Loucy (cell line): ENCODE results near the gene FMO1.
"Not testable (repeated sequence)": the region's sequence is repeated elsewhere in the genome, so short reads cannot be mapped to it uniquely, and the experiment has no call there.

Source experiments
- H2AFZ ChIP-seq: fragments of 200-600 bp; sonication (generic); 2 replicates; pipeline ENCODE4 v1.6.0; 2016; ENCODE audit warnings: antibody characterized with exemption, mild to moderate bottlenecking, low read length, moderate library complexity
- H3F3A ChIP-seq: fragments of 200-600 bp; 2 replicates; pipeline ENCODE4 v1.6.0; 2016; ENCODE audit warnings: antibody characterized with exemption, low read depth, mild to moderate bottlenecking
- H3K27me3 ChIP-seq: fragments of 200-600 bp; sonication (generic); 2 replicates; pipeline ENCODE4 v1.6.1; 2014; ENCODE audit warnings: low read length, mild to moderate bottlenecking; ENCODE audit not compliant: insufficient read depth, poor library complexity, severe bottlenecking
- H3K36me3 ChIP-seq: fragments of 200-600 bp; sonication (generic); 2 replicates; pipeline ENCODE4 v1.6.1; 2016; ENCODE audit warnings: low read length; ENCODE audit not compliant: insufficient read depth
- H3K4me1 ChIP-seq: fragments of 200-600 bp; sonication (generic); 2 replicates; pipeline ENCODE4 v1.5.1; 2014; ENCODE audit warnings: low read length, mild to moderate bottlenecking; ENCODE audit not compliant: insufficient read depth, poor library complexity, severe bottlenecking
- H3K4me2 ChIP-seq: fragments of 200-600 bp; sonication (generic); 2 replicates; pipeline ENCODE4 v1.6.0; 2014; ENCODE audit warnings: antibody characterized with exemption, low read length, low read depth, mild to moderate bottlenecking; ENCODE audit not compliant: poor library complexity, severe bottlenecking
- H3K4me3 ChIP-seq: fragments of 200-600 bp; sonication (generic); 2 replicates; pipeline ENCODE4 v1.5.1; 2014; ENCODE audit warnings: low read length, mild to moderate bottlenecking, mixed read lengths; ENCODE audit not compliant: poor library complexity, severe bottlenecking
- H3K79me2 ChIP-seq: fragments of 200-600 bp; sonication (generic); 2 replicates; pipeline ENCODE4 v1.6.1; 2014; ENCODE audit warnings: low read length; ENCODE audit not compliant: insufficient read depth
- H3K9ac ChIP-seq: fragments of 200-600 bp; sonication (generic); 2 replicates; pipeline ENCODE4 v1.6.0; 2014; ENCODE audit warnings: mild to moderate bottlenecking, low read depth, low read length, moderate library complexity; ENCODE audit not compliant: poor library complexity, severe bottlenecking
- H3K9me2 ChIP-seq: fragments of 200-600 bp; sonication (generic); replicated peaks from 2 replicates; pipeline ENCODE4 v1.6.1; 2016; ENCODE audit warnings: low read depth, low read length, mixed read lengths
- H3K9me3 ChIP-seq: fragments of 200-600 bp; sonication (generic); 2 replicates; pipeline ENCODE4 v1.6.1; 2014; ENCODE audit warnings: mild to moderate bottlenecking, antibody characterized with exemption, low read length, low read depth; ENCODE audit not compliant: insufficient read depth
- H4K20me1 ChIP-seq: fragments of 200-600 bp; sonication (generic); 2 replicates; pipeline ENCODE4 v1.6.0; 2014; ENCODE audit warnings: antibody characterized with exemption, low read length, mild to moderate bottlenecking; ENCODE audit not compliant: insufficient read depth, poor library complexity, severe bottlenecking
- CTCF ChIP-seq: fragments of 200-600 bp; sonication (generic); conservative IDR thresholded peaks from 2 replicates; pipeline ENCODE4 v1.5.1; 2014; ENCODE audit warnings: mild to moderate bottlenecking, antibody characterized with exemption, low read length
- EZH2phosphoT487 ChIP-seq: fragments of 200-600 bp; IDR thresholded peaks from 2 replicates; pipeline ENCODE4 v1.6.1; 2018; ENCODE audit warnings: antibody characterized with exemption, mild to moderate bottlenecking, moderate library complexity, borderline replicate concordance

The FMO1 gene

GRCh38 chr1:171220581-171221054, 27.7 kb upstream of the FMO1 start:
- Histone ChIP-seq H3K79me2 (no peaks in the 10 kb centered on the region), H3K9me2 (no peaks in the 10 kb centered on the region), H3K4me1 (no peaks in the 10 kb centered on the region), H3K4me2 (no peak overlapping the region), H3K9me3 (no peaks in the 10 kb centered on the region), H4K20me1 (no peaks in the 10 kb centered on the region), H3K9ac (no peak overlapping the region), H3F3A (no peaks in the 10 kb centered on the region), H3K36me3 (no peaks in the 10 kb centered on the region), H3K4me3 (no peak overlapping the region), H3K27me3 (no peaks in the 10 kb centered on the region), H2AFZ (no peak overlapping the region)
- no peak for TF ChIP-seq CTCF
- TF ChIP-seq EZH2phosphoT487 = no peak

GRCh38 chr1:171221665-171222591, 26.4 kb upstream of the FMO1 start:
- no peak overlapping the region for H3K9ac ChIP-seq
- TF ChIP-seq EZH2phosphoT487 = no peak
- TF ChIP-seq CTCF = no peak
- no peak overlapping the region for H2AFZ ChIP-seq
- no peaks in the 10 kb centered on the region for H3K9me2 ChIP-seq
- no peak overlapping the region for H3K4me3 ChIP-seq
- H4K20me1 ChIP-seq = no peaks in the 10 kb centered on the region
- no peaks in the 10 kb centered on the region for H3K4me1 ChIP-seq
- no peaks in the 10 kb centered on the region for H3K27me3 ChIP-seq
- H3K9me3 ChIP-seq = no peaks in the 10 kb centered on the region
- no peaks in the 10 kb centered on the region for H3F3A ChIP-seq
- H3K36me3 ChIP-seq = no peaks in the 10 kb centered on the region
- H3K4me2 ChIP-seq = no peak overlapping the region
- no peaks in the 10 kb centered on the region for H3K79me2 ChIP-seq

- H3F3A ChIP-seq = no peaks in the 10 kb centered on the region
- no peaks in the 10 kb centered on the region for H3K9me2 ChIP-seq
- H2AFZ ChIP-seq = no peak overlapping the region
- no peaks in the 10 kb centered on the region for H3K36me3 ChIP-seq
- H3K4me2 ChIP-seq = no peak overlapping the region
- H3K9ac ChIP-seq = no peak overlapping the region
- TF ChIP-seq EZH2phosphoT487 (no peak), CTCF (no peak)
- no peaks in the 10 kb centered on the region for H3K4me1 ChIP-seq
- no peaks in the 10 kb centered on the region for H3K79me2 ChIP-seq
- no peak overlapping the region for H3K4me3 ChIP-seq
- H3K27me3 ChIP-seq = no peaks in the 10 kb centered on the region
- H3K9me3 ChIP-seq = no peaks in the 10 kb centered on the region
- H4K20me1 ChIP-seq = no peaks in the 10 kb centered on the region
Measured at GRCh38 chr1:171222936-171223335, 25.4 kb upstream of the FMO1 start.

GRCh38 chr1:171224257-171224656, 24.0 kb upstream of the FMO1 start:
- not testable (repeated sequence) for H3K9me3 ChIP-seq, H3F3A ChIP-seq, H3K9ac ChIP-seq, H3K9me2 ChIP-seq, H4K20me1 ChIP-seq, H3K4me3 ChIP-seq, H3K27me3 ChIP-seq, H3K4me2 ChIP-seq, H3K4me1 ChIP-seq, H3K79me2 ChIP-seq, H3K36me3 ChIP-seq
- 0 out of 2 replicates have a peak overlapping the region, but pooled peaks have one; percentile 42 for H2AFZ ChIP-seq
